ENCODE data around the gene MSH2. TPM values are rescaled to one million over a fixed set of nuclear protein-coding genes. Genes with fewer than 3 reads are reported as not detected.

The MSH2 gene
- total and polyA plus RNA-seq, 2 donors (not counting 3 experiments of a cell fraction or from before 2014, with no cell fraction given): 9.7 to 30.5 TPM

DNA sequence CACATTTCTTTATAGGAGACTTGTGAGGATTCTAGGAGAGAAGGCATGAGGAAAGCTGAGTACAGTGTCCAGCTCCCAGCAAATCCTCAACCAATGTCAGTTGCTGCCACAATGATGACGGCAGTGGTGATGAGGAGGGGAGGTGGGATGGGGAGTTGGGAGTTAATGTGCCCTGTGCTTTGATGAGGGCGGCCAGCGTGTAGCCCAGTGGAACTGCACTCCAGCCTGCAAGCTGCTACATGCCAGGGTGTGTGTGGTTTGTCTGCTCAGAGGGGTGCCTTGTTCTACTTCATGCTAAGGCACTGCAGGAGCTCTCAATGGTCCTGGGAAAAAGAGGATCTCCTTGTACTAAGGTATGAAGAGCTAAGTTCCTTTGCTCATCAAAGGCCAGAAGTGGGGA lies 96.1 kb downstream of the MSH2 start:
- dilution Hi-C loops (cut with MboI; ENCODE audit: extremely low pct_ligation_motif_present, low sequenced_read_pairs): no loop called here
- Histone ChIP-seq H3K4me3 (replicated peaks in 1 of 3; ENCODE audit: insufficient read depth in 1 of 3, low read depth in 1 of 3, low read length in 3 of 3) (no peak overlapping the region), H3K27me3 (ENCODE audit: control insufficient read depth in 2 of 2, insufficient read depth in 2 of 2, low read length in 2 of 2) (no peaks in the 10 kb centered on the region), H4K20me1 (replicated peaks; ENCODE audit: control insufficient read depth, extremely low read depth, insufficient read depth, low read length) (no peaks in the 10 kb centered on the region), H3K36me3 (ENCODE audit: control insufficient read depth in 2 of 2, extremely low read depth in 1 of 2, insufficient read depth in 2 of 2, low read length in 2 of 2) (no peaks in the 10 kb centered on the region), H3K4me1 (ENCODE audit: control insufficient read depth, extremely low read depth, insufficient read depth, low read length) (peaks cover 17% of the 10 kb centered on the region), H3K4me2 (ENCODE audit: insufficient read depth, low read length) (no peak overlapping the region), H3K27ac (ENCODE audit: insufficient read depth, low read depth, low read length) (no peak overlapping the region), H3K9ac (replicated peaks; ENCODE audit: extremely low read depth, insufficient read depth, low read length) (no peak overlapping the region), H3K79me2 (ENCODE audit: control insufficient read depth, insufficient read depth, low read length) (no peaks in the 10 kb centered on the region), H3K9me1 (replicated peaks; ENCODE audit: control insufficient read depth, extremely low read depth, insufficient read depth, low read length) (no peaks in the 10 kb centered on the region), H3K9me3 (replicated peaks; ENCODE audit: control insufficient read depth, insufficient read depth, low read length) (peaks cover 2% of the 10 kb centered on the region), H2AFZ (ENCODE audit: low read depth, low read length) (no peak overlapping the region)
- FAIRE-seq: no peak
- POLR2A ChIA-PET: interaction anchor here (0.5 kb wide), 1 partner anchor 827 kb away, joined by 5 read pairs; no protein-coding TSS in a partner anchor
- no TSS peak for BruUV-seq (replicated peaks)
- CTCF ChIA-PET: interaction anchor here (1.1 kb wide), 1 partner anchor 9 kb away, joined by 4 read pairs; no protein-coding TSS in a partner anchor
- TF ChIP-seq, protein P1, sequence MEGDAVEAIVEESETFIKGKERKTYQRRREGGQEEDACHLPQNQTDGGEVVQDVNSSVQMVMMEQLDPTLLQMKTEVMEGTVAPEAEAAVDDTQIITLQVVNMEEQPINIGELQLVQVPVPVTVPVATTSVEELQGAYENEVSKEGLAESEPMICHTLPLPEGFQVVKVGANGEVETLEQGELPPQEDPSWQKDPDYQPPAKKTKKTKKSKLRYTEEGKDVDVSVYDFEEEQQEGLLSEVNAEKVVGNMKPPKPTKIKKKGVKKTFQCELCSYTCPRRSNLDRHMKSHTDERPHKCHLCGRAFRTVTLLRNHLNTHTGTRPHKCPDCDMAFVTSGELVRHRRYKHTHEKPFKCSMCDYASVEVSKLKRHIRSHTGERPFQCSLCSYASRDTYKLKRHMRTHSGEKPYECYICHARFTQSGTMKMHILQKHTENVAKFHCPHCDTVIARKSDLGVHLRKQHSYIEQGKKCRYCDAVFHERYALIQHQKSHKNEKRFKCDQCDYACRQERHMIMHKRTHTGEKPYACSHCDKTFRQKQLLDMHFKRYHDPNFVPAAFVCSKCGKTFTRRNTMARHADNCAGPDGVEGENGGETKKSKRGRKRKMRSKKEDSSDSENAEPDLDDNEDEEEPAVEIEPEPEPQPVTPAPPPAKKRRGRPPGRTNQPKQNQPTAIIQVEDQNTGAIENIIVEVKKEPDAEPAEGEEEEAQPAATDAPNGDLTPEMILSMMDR (IDR thresholded peaks at IDR 0.05; ENCODE audit: extremely low read depth in 1 of 2, insufficient read depth in 1 of 2, low read depth in 1 of 2, low read length in 2 of 2): no peak
- TF ChIP-seq JUN (IDR thresholded peaks at IDR 0.05; ENCODE audit: borderline replicate concordance, insufficient read depth, insufficient read length, low read depth) (no peak), FOS (IDR thresholded peaks at IDR 0.05; ENCODE audit: borderline replicate concordance, insufficient read depth, low read length) (no peak), GATA2 (IDR thresholded peaks at IDR 0.05; ENCODE audit: insufficient read depth, insufficient read length, low read depth, low read length) (no peak), EZH2 (IDR thresholded peaks at IDR 0.05; ENCODE audit: borderline replicate concordance, low read depth, low read length, severe bottlenecking) (no peak), MYC (IDR thresholded peaks at IDR 0.05; ENCODE audit: low read depth, low read length) (no peak), POLR2AphosphoS5 (IDR thresholded peaks at IDR 0.05; ENCODE audit: insufficient read depth, low read depth, low read length) (no peak), POLR2A (IDR thresholded peaks at IDR 0.05; ENCODE audit: low read depth, low read length) (no peak)
- TF ChIP-seq, protein P2, sequence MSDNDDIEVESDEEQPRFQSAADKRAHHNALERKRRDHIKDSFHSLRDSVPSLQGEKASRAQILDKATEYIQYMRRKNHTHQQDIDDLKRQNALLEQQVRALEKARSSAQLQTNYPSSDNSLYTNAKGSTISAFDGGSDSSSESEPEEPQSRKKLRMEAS (IDR thresholded peaks at IDR 0.05; ENCODE audit: insufficient read depth, insufficient read length): no peak
- DNase-seq (ENCODE audit: low read depth, low spot score): no peak
- intact Hi-C loops (cut with micrococcal nuclease): no loop called here
